B cell (primary cell): ENCODE results near the gene ANKFN1. TPM values are rescaled to one million over a fixed set of nuclear protein-coding genes. Genes with fewer than 3 reads are reported as not detected.

Experiments used
- ATAC-seq: fragments of 200-7000 bp; cut with Tn5 transposase; one replicate; pipeline ENCODE4 v1.10.0; 2021; ENCODE audit warnings: low read depth, mild to moderate bottlenecking, moderate number of reproducible peaks, moderate library complexity
- CTCF ChIA-PET: fragments of 350-600 bp; sonication (Branson Sonifier 250); formaldehyde crosslinking; loops from one replicate; lab custom pipeline; 2021; ENCODE audit warnings: antibody characterized with exemption, inconsistent platforms; lab: Charles Lee
- POLR2A ChIA-PET: fragments of 350-600 bp; sonication (Branson Sonifier 250); formaldehyde crosslinking; loops from one replicate; lab custom pipeline; 2021; ENCODE audit warnings: antibody characterized with exemption; lab: Charles Lee
- DNase-seq: peaks from one replicate; pipeline ENCODE4 v3.0.0; 2013
- H2AFZ ChIP-seq: 2 replicates; pipeline ENCODE4 v1.6.1; 2012; ENCODE audit warnings: mild to moderate bottlenecking, low read depth, low read length; ENCODE audit not compliant: insufficient read depth, poor library complexity, severe bottlenecking
- H3K27ac ChIP-seq, 2 donors: 1 replicate in 1 of 2; 2 replicates in 1 of 2; pipeline ENCODE4 v1.5.1; 2012 to 2013; ENCODE audit warnings: low read length in 2 of 2, mild to moderate bottlenecking in 2 of 2, moderate library complexity in 1 of 2
- H3K27me3 ChIP-seq, 4 experiments: fragments of 200-600 bp in 1 of 4; sonication (generic) in 1 of 4; replicated peaks in 1 of 4; 1 replicate in 2 of 4; 2 replicates in 2 of 4; pipeline versions ENCODE4 v1.6.1 to v1.7.0; 2013 to 2016; ENCODE audit warnings: low read length in 3 of 4, mild to moderate bottlenecking in 2 of 4, mixed read lengths in 1 of 4, moderate library complexity in 1 of 4; ENCODE audit not compliant: insufficient read depth in 4 of 4, control insufficient read depth in 3 of 4; ENCODE audit errors: control extremely low read depth in 1 of 4
- H3K36me3 ChIP-seq, 2 experiments: replicated peaks in 1 of 2; 1 replicate in 1 of 2; 2 replicates in 1 of 2; pipeline versions ENCODE4 v1.6.1 to v1.7.1; 2013; ENCODE audit warnings: low read length in 1 of 2; ENCODE audit not compliant: insufficient read depth in 2 of 2, control insufficient read depth in 1 of 2; ENCODE audit errors: control extremely low read depth in 1 of 2, extremely low read depth in 1 of 2
- H3K4me1 ChIP-seq, 2 donors: fragments of 200-600 bp in 1 of 2; sonication (generic) in 1 of 2; 1 replicate in 1 of 2; 2 replicates in 1 of 2; pipeline versions ENCODE4 v1.5.1 to v1.6.1; 2013 to 2017; ENCODE audit warnings: low read length in 2 of 2; ENCODE audit not compliant: control insufficient read depth in 2 of 2, insufficient read depth in 2 of 2
- H3K4me2 ChIP-seq: replicated peaks from 2 replicates; pipeline ENCODE3; 2012; ENCODE audit warnings: mild to moderate bottlenecking, low read depth, low read length; ENCODE audit not compliant: poor library complexity, severe bottlenecking
- H3K4me3 ChIP-seq, 5 experiments: fragments of 200-600 bp in 1 of 5; sonication (generic) in 1 of 5; 1 replicate in 3 of 5; 2 replicates in 2 of 5; pipeline versions ENCODE4 v1.5.1 to v1.7.0; 2011 to 2016; ENCODE audit warnings: low read length in 4 of 5, mild to moderate bottlenecking in 4 of 5, low read depth in 2 of 5, control low read depth in 1 of 5, moderate library complexity in 1 of 5; ENCODE audit not compliant: insufficient read depth in 1 of 5; ENCODE audit errors: control extremely low read depth in 1 of 5, extremely low read depth in 1 of 5
- H3K79me2 ChIP-seq: fragments of 200-600 bp; sonication (generic); one replicate; pipeline ENCODE4 v1.6.0; 2016; ENCODE audit warnings: low read length; ENCODE audit not compliant: control insufficient read depth, insufficient read depth
- H3K9ac ChIP-seq: fragments of 200-600 bp; sonication (generic); 2 replicates; pipeline ENCODE4 v1.6.1; 2017; ENCODE audit warnings: mild to moderate bottlenecking, low read length, moderate library complexity
- H3K9me3 ChIP-seq, 3 donors: one replicate each; pipeline versions ENCODE4 v1.6.1 to v1.7.1; 2013; ENCODE audit warnings: low read length in 2 of 3; ENCODE audit not compliant: control insufficient read depth in 2 of 3, insufficient read depth in 1 of 3; ENCODE audit errors: control extremely low read depth in 1 of 3
- H4K20me1 ChIP-seq: 2 replicates; pipeline ENCODE4 v1.6.0; 2012; ENCODE audit warnings: mild to moderate bottlenecking, low read length; ENCODE audit not compliant: insufficient read depth, control insufficient read depth, poor library complexity, severe bottlenecking
- H3K27ac Mint-ChIP-seq: one replicate; pipeline ENCODE4 v1.8.0; 2021; ENCODE audit warnings: mixed read lengths
- H3K27me3 Mint-ChIP-seq: one replicate; pipeline ENCODE4 v1.8.0; 2021; ENCODE audit warnings: mixed read lengths
- H3K4me1 Mint-ChIP-seq: one replicate; pipeline ENCODE4 v1.8.0; 2021; ENCODE audit warnings: mixed read lengths
- H3K4me3 Mint-ChIP-seq: one replicate; pipeline ENCODE4 v1.8.0; 2021; ENCODE audit warnings: mixed read lengths
- H3K9me3 Mint-ChIP-seq: one replicate; pipeline ENCODE4 v1.8.0; 2022; ENCODE audit warnings: mixed read lengths; ENCODE audit not compliant: insufficient read depth
- CTCF ChIP-seq: fragments of 200-600 bp; IDR thresholded peaks from one replicate; pipeline ENCODE4 v1.8.0; 2022; ENCODE audit warnings: antibody characterized with exemption, mild to moderate bottlenecking
- EZH2 ChIP-seq: IDR thresholded peaks from 2 replicates; pipeline ENCODE4 v1.6.1; 2012; ENCODE audit warnings: borderline replicate concordance, low read depth, mild to moderate bottlenecking, moderate library complexity, low read length; ENCODE audit not compliant: insufficient read depth, poor library complexity, severe bottlenecking
- WGBS: methylation state at CpG from one replicate; pipeline ENCODE4 v1.1.5; 2013; ENCODE audit warnings: missing lambda C conversion rate; ENCODE audit not compliant: insufficient coverage; 5-methylcytosine and 5-hydroxymethylcytosine counted together
- intact Hi-C: fragments of 100-400 bp; cut with micrococcal nuclease; formaldehyde crosslinking; loops from one replicate; pipeline ENCODE4 v1.10.0; 2022
- polyA plus RNA-seq: library from polyadenylated mRNA; depleted of rRNA; stranded (reverse); fragments of >200 nt; gene quantifications from 2 replicates; pipeline ENCODE4 v1.2.3, GENCODE V29; 2012
- total RNA-seq, 2 donors: library from RNA; stranded (reverse); fragments of 120-200 nt in 1 of 2; gene quantifications; 1 replicate in 1 of 2; 2 replicates in 1 of 2; pipeline versions ENCODE4 v1.2.3 to v1.2.4, GENCODE V29; 2013 to 2022

The ANKFN1 gene
- total and polyA plus RNA-seq, 2 donors (not counting 1 experiment from before 2014, with no cell fraction given), result not detected

- ChIA-PET POLR2A (no interaction called here), CTCF (interaction anchor here (0.6 kb wide), 1 partner anchor 12 kb away, joined by 3 read pairs; no protein-coding TSS in a partner anchor)
- Histone ChIP-seq H3K79me2 (no peaks in the 10 kb centered on the region), H3K9ac (no peak overlapping the region), H3K9me3 (no peaks in the 10 kb centered on the region), H3K4me3 (no peak overlapping the region), H4K20me1 (no peaks in the 10 kb centered on the region), H3K4me1 (no peaks in the 10 kb centered on the region), H3K36me3 (no peaks in the 10 kb centered on the region), H2AFZ (no peak overlapping the region), H3K27ac (no peak overlapping the region), H3K4me2 (no peak overlapping the region), H3K27me3 (no peaks in the 10 kb centered on the region)
- ATAC-seq (no peak), DNase-seq (no peak)
- H3K4me1 Mint-ChIP-seq, result no peaks in the 10 kb centered on the region
- no peak overlapping the region for H3K27ac Mint-ChIP-seq
- H3K4me3 Mint-ChIP-seq, result no peak overlapping the region
- intact Hi-C loops, result no loop called here
- no peaks in the 10 kb centered on the region for H3K9me3 Mint-ChIP-seq
- 83% methylated on average over 5 of the region's 9 CpGs for WGBS
- no peaks in the 10 kb centered on the region for H3K27me3 Mint-ChIP-seq
- no peak for TF ChIP-seq CTCF
- no peak for TF ChIP-seq EZH2
Measured at GRCh38 chr17:56121191-56122051, 31.9 kb upstream of the ANKFN1 start.
